ENCODE data around the gene GABRR3.

GABRR3 gene

DNA sequence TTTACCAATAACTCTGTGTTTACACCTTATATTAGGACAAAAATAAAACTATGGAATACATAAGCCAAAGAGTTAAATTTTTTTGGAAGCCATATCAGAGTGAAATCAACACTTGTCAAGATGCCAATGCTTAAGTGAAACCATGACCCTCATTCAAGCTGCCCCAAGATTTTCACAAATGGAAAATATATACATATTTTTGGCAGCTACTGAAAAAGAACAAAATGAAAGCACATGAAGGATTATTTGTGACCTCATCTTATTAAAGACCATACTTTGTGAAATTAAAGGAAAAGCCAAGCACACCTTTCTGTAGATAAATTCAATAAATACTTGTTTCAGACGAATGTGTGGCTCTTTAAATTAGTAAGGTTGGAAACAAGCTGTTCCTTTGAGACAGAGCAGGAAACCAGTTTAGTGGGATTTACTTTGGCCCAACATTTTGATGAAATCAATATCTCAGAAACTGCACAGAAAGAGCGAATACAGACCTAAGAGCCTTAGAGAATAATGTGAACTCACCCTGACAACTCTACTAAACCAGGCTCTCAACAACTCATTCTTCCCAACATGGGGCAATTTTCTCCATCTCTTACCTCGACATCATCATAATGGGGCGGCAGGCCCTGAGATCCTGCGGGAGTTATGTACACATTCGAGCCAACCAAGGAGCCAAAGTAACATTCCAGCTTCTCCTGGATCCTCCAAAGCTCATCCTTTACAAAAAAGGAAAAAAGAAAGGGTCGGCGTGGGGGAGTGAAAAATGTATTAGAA lies 73.9 kb downstream of the GABRR3 start:
- no peak for TF ChIP-seq POLR2A (IDR thresholded peaks at IDR 0.05; ENCODE audit: low read depth, low read length)
- FAIRE-seq (no peak), DNase-seq (ENCODE audit: insufficient read length, low spot score) (no peak)

DNA sequence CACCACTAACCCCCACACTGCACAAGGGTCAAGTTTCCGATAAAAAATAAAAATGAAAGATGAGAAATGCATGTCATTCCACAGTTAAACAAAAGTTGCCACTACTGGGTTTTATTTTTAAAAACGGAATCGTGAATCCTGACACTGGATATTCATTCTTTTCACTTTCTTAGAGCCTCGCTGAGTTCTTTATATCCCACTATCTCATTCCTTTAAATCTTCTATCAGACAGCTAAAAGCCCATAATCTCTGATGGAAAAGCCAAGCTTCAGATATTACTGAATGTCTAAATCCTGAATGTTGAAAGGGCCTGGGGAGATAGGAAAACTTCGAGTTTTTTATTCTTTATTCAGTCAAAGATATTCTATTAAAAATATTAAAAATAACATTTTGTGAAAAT lies 74.6 kb downstream of the GABRR3 start:
- DNase-seq (ENCODE audit: insufficient read length, low spot score) = no peak
- TF ChIP-seq POLR2A (IDR thresholded peaks at IDR 0.05; ENCODE audit: low read depth, low read length) = no peak
- no peak for FAIRE-seq

DNA sequence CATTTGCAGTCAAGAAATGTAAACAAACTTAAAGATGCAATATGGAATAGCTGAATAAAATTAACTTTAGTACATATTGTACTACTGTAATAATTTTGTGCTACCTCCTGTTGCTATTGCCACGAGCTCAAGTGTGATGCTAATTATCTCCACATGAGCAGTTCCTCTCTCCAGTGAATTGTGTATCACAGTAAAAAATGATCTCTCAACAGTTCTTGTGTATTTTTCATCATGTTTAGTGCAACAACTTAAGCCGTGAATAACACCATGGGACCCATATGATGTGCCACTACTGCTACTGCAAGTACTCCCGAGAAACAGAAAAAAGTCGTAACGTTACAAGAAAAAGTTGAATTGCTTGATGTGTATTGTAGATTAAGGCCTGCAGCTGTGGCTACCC lies 75.2 kb downstream of the GABRR3 start:
- TF ChIP-seq POLR2A (IDR thresholded peaks at IDR 0.05; ENCODE audit: low read depth, low read length) = no peak
- DNase-seq (ENCODE audit: insufficient read length, low spot score) (no peak), FAIRE-seq (no peak)

DNA sequence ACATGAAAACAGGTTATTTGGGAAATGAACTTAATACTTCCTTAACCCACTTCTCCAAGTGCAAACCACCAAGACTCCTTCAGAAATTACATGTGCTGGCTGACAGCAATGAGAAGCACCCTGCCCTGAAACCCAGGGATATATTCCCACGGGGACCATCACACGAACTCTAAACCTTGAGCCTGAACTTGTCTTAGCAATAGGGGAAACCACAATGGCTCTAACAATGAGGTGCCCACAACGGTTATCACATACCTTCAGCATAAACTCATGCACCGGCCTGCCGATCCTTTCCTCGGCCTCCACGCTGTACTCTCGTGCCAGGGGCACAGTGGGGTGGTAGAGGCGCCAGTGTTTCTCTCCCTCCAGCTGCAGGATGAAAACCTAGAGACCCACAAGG lies 76.3 kb downstream of the GABRR3 start:
- no peak for FAIRE-seq
- DNase-seq (ENCODE audit: insufficient read length, low spot score) = no peak
- no peak for TF ChIP-seq POLR2A (IDR thresholded peaks at IDR 0.05; ENCODE audit: low read depth, low read length)

DNA sequence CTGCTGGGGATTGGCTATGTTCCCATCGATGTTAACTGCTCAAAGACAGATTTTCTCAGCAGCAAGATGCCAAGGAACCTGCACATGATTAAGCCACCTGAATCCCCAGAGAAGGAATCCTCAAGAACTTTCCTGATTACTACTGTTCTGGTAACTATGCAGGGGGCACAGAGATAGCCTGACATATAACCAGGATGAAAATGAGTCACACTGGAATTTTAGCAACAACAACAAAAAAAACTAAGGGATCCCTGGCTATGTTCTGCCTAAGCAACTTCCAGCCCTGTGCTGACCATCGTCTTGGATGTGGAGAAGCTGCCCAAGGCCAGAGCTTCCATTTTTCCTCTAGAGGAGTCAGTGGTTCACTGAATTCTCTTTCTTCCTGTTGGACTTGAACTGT lies 76.7 kb downstream of the GABRR3 start:
- DNase-seq (ENCODE audit: insufficient read length, low spot score) (no peak), FAIRE-seq (no peak)
- TF ChIP-seq POLR2A (IDR thresholded peaks at IDR 0.05; ENCODE audit: low read depth, low read length) = no peak

DNA sequence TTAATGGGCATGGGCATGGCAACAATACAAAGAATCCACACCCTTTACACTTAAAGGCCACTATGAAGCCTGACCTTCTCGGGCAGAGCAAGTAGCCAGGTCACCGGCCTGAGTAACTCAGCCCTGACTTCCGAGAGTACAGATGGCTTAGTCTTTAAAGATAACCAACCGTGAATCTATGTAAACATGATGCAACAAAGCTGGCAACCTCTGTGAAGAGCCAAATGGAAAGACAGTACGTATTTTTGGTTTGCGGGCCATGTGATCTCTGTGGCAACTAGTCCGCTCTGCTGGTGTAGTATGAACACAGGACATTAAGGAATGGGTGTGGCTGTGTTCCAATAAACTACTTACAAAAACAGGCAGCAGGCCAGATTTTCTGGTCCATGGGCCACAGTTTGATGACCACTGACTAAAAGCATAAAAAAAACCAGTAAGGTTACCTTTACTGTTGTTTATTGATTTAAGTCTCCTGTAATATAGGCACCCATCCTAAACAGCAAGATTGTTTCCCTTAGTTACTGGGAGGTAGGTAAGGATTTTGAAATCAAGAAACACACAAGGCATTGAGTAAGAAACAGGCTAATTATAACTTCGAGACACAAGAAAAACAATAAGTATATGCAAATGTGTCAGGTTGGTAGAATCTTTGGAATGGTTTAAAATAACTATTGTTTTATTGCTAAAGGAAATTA lies 77.4 kb downstream of the GABRR3 start:
- FAIRE-seq (no peak), DNase-seq (ENCODE audit: insufficient read length, low spot score) (no peak)
- TF ChIP-seq POLR2A (IDR thresholded peaks at IDR 0.05; ENCODE audit: low read depth, low read length) = no peak

DNA sequence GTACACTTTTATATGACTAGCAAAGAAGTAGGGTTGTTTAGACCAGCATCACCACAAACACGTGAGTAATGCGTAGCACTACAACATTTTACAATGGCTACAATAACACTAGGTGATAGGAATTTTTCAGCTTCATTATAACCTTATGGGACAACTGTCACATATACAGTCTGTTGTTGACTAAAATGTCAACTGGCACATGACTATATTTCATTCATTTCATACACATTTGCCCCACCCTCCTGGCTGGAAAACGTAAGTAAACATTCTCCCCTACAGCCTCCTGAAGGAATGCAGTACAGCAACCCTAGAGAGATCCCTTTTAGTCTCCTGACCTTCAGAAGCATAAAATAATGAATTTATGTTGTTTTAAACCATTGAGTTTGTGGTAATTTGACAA lies 79.1 kb downstream of the GABRR3 start:
- FAIRE-seq (no peak), DNase-seq (ENCODE audit: insufficient read length, low spot score) (no peak)
- TF ChIP-seq POLR2A (IDR thresholded peaks at IDR 0.05; ENCODE audit: low read depth, low read length) = no peak

DNA sequence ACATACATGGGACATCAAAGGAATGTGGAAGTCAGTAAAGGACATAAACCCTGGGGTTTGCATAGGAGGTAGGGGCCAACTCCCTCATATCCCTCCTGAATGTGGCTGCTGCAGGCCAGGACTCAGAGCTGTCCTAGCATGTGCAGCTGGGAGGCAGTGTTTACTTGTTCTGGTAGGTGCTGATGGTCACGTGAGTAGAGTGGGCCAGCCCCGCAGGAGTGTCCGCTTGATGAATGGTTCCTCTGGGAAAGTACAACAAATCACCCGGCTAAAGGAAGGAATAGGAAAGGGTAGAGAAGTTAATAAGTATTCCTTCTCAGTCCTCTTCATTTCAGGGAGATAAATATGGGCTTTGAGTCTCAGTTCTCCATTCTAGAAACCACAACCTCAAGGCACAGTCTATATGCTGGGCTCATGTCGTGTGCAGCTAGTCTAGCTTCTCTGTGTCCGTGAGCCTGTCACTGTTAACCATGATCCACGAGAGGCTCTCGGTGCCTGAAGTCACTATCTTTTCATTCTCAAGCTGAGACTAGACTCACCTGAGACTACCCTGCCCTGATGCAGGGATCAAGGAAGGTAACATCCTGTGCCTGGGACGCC lies 80.8 kb downstream of the GABRR3 start:
- TF ChIP-seq POLR2A (IDR thresholded peaks at IDR 0.05; ENCODE audit: low read depth, low read length) = no peak
- no peak for FAIRE-seq
- no peak for DNase-seq (ENCODE audit: insufficient read length, low spot score)

DNA sequence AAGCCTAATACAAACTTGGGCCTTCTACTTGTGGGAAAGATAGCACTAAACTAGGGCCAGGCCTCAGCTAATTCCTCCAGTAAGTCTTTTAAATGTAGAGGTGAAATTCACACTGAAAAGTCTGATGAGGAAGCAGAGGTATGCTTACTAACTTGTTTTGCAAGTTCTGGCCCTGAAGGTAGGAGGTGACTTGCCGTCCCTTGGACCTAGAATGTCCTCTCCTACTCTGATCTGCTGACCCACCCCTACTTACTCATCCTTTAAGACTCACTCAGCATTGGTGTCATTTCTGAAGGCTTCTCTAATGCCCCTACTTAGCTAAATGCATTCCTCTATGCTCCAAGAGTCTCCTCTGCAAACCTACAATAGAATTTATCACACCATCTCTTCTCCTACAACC lies 82.2 kb downstream of the GABRR3 start:
- TF ChIP-seq POLR2A (IDR thresholded peaks at IDR 0.05; ENCODE audit: low read depth, low read length) = no peak
- no peak for FAIRE-seq

DNA sequence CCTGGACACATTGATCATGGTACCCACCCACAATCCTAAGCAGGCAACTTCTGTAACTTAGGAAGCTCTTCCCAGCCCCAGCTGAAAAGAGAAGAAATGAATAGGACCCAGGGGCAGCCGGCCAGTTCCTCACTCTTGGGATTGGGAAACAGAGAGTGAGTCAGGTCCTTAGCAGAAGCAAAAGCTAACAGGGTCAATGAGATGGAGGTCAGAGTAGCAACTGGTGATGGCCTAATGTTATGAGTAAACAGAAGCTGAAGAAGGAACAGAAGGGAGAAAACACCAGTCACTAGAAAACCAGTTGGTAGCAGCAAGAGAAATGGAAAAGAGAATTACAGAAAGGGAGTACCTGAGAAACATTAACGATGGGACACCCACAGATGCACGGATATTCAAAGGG lies 82.8 kb downstream of the GABRR3 start:
- DNase-seq (ENCODE audit: insufficient read length, low spot score) = no peak
- FAIRE-seq = no peak
- no peak for TF ChIP-seq POLR2A (IDR thresholded peaks at IDR 0.05; ENCODE audit: low read depth, low read length)

More for the DNA sequence above, 82.2 kb downstream of the GABRR3 start:
- no peak for DNase-seq (ENCODE audit: insufficient read length, low spot score)

DNA sequence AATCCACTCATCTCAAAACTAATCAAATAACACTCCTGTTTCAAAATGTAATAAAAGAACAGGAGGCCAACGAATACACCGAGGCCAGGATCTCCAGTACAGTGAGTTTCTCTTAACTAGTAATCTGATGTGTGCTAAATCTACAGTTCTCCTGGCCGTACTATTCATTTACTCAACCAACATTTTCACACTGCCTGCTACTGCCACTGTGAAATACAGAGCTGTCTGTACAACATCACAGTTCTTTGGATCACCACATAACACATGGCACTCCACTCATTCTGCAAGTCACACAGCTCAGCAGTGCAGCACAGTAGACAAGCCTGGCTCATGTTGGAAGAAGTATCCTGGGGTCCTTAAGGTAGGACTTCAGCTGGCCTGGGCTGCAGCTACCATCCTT lies 84.8 kb downstream of the GABRR3 start:
- FAIRE-seq = no peak
- DNase-seq (ENCODE audit: insufficient read length, low spot score) = no peak
- TF ChIP-seq POLR2A (IDR thresholded peaks at IDR 0.05; ENCODE audit: low read depth, low read length) = no peak

DNA sequence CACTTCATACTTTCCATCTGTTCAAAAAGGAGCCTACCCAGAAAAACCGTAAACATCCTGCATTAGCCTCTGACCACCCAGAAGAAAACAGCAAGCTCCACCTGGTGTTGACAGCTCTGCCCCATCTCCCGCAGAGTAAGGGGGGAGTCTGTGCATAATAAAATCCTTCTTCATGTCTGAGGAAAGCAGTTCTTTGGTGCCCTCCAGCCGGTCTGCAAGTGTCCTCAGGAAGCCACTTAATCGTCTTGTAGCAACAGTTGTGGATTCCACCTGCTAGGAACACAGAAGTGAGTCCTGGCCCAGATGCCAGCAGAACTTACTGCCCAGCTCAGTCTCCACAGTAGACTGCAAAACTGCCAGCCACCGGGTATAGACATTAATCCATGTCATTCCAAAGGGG lies 85.4 kb downstream of the GABRR3 start:
- FAIRE-seq (no peak), DNase-seq (ENCODE audit: insufficient read length, low spot score) (no peak)
- no peak for TF ChIP-seq POLR2A (IDR thresholded peaks at IDR 0.05; ENCODE audit: low read depth, low read length)

DNA sequence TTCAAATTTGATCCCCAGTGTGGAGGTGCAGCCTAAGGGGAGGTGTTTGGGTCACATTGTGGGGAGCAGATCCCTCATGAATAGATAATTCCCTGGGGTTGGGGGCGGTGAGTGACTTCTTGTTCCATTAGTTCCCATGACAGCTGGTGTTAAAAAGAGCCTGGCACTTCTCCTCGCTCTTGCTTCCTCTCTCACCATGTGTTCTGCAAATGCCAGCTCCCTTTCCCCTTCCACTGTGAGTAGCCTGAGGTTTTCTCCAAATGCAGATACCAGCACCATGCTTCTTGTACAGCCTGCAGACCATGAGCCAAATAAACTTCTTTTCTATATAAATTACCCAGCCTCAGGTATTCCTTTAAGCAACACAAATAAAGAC lies 86.0 kb downstream of the GABRR3 start:
- no peak for TF ChIP-seq POLR2A (IDR thresholded peaks at IDR 0.05; ENCODE audit: low read depth, low read length)

DNA sequence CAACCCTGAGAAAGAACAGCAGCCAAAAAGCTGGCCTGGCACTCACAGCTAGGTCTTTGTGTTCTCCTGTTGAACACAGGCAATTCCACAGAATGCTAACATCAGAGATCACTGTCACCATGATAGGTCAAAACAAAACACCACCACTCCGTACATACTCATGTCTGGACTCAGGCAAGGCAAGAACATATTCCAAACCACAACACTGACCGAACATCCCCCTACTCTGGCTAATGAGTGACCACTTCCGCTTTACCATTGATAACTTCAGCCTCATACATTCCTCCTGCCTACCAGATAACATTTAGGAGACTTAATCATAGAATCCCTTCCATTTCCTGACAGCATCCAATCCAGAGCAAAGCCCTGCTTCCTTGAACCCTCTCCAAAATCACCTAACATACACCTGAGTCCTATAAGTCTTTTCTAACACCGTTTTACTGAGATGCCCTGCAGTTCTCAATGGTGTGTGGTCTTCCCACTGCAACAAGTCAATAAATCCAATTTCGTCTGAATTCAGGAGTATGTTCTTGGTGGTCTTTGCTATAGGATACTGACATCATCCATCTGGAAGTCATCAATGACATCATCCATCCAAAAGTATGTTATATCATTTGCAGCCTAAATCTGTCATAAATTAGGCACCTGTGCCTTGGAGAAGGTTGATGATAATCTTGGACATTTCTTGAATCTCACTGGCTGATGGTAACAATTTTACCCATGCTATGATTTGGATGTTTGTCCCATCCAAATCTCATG lies 86.6 kb downstream of the GABRR3 start:
- FAIRE-seq (no peak), DNase-seq (ENCODE audit: insufficient read length, low spot score) (no peak)
- no peak for TF ChIP-seq POLR2A (IDR thresholded peaks at IDR 0.05; ENCODE audit: low read depth, low read length)

More for the DNA sequence above, 86.0 kb downstream of the GABRR3 start:
- DNase-seq (ENCODE audit: insufficient read length, low spot score) = no peak
- no peak for FAIRE-seq
